ENCODE data around the gene PRADC1. TPM values are rescaled to one million over a fixed set of nuclear protein-coding genes. Genes with fewer than 3 reads are reported as not detected.

The PRADC1 gene
- total RNA-seq, 1 experiment from 2014 or later: 12.9 TPM

DNA sequence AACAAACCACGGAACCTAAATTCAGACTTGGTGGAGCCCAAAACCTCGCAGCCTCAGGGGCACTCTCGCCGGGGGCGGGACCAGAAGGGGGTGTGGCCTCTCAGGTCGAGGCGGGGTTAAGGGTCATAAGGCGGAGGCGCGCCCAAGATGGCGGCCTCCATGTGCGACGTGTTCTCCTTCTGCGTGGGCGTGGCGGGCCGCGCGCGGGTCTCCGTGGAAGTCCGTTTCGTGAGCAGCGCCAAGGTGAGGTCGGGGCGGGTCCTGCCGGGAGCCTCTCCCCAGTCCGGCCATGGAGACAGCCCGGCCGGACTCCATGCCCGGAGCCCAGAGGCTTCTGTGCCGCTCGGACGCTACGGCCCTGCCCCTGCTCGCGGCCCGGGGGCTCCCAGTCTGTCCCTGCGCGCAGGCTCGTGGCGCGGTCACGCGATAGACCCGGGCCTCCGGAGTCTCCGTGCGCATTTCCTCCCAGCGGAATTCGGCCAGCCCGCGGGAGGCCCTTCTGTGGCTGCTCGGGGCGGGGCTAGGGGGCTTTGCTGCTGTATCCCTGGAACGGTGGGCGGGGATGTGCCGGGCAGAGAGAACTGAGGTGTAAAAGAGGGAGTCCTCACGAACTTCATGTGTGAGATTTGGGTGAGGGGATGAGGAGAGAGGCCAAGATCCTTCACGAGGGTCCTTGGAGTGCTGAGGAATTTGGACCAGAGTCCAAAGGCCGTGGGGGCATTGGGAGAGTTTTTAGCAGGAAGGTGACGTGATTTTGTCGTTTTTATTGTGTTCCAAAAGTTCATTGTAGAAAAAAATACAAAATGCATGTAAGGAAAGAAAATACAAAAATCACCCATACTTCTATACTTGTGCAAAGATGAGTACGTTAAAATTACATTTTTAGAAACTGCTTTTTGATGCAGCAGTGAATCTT, 18.7 kb downstream of the PRADC1 start, which contains the start of gene SMYD5 (continued):
- TF ChIP-seq, protein P1, sequence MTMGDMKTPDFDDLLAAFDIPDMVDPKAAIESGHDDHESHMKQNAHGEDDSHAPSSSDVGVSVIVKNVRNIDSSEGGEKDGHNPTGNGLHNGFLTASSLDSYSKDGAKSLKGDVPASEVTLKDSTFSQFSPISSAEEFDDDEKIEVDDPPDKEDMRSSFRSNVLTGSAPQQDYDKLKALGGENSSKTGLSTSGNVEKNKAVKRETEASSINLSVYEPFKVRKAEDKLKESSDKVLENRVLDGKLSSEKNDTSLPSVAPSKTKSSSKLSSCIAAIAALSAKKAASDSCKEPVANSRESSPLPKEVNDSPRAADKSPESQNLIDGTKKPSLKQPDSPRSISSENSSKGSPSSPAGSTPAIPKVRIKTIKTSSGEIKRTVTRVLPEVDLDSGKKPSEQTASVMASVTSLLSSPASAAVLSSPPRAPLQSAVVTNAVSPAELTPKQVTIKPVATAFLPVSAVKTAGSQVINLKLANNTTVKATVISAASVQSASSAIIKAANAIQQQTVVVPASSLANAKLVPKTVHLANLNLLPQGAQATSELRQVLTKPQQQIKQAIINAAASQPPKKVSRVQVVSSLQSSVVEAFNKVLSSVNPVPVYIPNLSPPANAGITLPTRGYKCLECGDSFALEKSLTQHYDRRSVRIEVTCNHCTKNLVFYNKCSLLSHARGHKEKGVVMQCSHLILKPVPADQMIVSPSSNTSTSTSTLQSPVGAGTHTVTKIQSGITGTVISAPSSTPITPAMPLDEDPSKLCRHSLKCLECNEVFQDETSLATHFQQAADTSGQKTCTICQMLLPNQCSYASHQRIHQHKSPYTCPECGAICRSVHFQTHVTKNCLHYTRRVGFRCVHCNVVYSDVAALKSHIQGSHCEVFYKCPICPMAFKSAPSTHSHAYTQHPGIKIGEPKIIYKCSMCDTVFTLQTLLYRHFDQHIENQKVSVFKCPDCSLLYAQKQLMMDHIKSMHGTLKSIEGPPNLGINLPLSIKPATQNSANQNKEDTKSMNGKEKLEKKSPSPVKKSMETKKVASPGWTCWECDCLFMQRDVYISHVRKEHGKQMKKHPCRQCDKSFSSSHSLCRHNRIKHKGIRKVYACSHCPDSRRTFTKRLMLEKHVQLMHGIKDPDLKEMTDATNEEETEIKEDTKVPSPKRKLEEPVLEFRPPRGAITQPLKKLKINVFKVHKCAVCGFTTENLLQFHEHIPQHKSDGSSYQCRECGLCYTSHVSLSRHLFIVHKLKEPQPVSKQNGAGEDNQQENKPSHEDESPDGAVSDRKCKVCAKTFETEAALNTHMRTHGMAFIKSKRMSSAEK (CRISPR knock-in tag; IDR thresholded peaks at IDR 0.05; ENCODE audit: borderline replicate concordance): no peak
- peak; percentile 87 for TF ChIP-seq NR2C2 (CRISPR knock-in tag; IDR thresholded peaks at IDR 0.05)
- TF ChIP-seq, protein P2, sequence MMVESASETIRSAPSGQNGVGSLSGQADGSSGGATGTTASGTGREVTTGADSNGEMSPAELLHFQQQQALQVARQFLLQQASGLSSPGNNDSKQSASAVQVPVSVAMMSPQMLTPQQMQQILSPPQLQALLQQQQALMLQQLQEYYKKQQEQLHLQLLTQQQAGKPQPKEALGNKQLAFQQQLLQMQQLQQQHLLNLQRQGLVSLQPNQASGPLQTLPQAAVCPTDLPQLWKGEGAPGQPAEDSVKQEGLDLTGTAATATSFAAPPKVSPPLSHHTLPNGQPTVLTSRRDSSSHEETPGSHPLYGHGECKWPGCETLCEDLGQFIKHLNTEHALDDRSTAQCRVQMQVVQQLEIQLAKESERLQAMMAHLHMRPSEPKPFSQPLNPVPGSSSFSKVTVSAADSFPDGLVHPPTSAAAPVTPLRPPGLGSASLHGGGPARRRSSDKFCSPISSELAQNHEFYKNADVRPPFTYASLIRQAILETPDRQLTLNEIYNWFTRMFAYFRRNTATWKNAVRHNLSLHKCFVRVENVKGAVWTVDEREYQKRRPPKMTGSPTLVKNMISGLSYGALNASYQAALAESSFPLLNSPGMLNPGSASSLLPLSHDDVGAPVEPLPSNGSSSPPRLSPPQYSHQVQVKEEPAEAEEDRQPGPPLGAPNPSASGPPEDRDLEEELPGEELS (CRISPR knock-in tag; IDR thresholded peaks at IDR 0.05): peak; percentile 81
- TF ChIP-seq, protein P3, sequence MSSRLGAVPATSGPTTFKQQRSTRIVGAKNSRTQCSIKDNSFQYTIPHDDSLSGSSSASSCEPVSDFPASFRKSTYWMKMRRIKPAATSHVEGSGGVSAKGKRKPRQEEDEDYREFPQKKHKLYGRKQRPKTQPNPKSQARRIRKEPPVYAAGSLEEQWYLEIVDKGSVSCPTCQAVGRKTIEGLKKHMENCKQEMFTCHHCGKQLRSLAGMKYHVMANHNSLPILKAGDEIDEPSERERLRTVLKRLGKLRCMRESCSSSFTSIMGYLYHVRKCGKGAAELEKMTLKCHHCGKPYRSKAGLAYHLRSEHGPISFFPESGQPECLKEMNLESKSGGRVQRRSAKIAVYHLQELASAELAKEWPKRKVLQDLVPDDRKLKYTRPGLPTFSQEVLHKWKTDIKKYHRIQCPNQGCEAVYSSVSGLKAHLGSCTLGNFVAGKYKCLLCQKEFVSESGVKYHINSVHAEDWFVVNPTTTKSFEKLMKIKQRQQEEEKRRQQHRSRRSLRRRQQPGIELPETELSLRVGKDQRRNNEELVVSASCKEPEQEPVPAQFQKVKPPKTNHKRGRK (CRISPR knock-in tag; IDR thresholded peaks at IDR 0.05; ENCODE audit: borderline replicate concordance): no peak
- 0 out of 2 replicates have a peak, but pooled peaks have one; percentile 64 for TF ChIP-seq TCF7 (CRISPR knock-in tag; IDR thresholded peaks at IDR 0.05; ENCODE audit: low read depth)
- TF ChIP-seq, protein P4, sequence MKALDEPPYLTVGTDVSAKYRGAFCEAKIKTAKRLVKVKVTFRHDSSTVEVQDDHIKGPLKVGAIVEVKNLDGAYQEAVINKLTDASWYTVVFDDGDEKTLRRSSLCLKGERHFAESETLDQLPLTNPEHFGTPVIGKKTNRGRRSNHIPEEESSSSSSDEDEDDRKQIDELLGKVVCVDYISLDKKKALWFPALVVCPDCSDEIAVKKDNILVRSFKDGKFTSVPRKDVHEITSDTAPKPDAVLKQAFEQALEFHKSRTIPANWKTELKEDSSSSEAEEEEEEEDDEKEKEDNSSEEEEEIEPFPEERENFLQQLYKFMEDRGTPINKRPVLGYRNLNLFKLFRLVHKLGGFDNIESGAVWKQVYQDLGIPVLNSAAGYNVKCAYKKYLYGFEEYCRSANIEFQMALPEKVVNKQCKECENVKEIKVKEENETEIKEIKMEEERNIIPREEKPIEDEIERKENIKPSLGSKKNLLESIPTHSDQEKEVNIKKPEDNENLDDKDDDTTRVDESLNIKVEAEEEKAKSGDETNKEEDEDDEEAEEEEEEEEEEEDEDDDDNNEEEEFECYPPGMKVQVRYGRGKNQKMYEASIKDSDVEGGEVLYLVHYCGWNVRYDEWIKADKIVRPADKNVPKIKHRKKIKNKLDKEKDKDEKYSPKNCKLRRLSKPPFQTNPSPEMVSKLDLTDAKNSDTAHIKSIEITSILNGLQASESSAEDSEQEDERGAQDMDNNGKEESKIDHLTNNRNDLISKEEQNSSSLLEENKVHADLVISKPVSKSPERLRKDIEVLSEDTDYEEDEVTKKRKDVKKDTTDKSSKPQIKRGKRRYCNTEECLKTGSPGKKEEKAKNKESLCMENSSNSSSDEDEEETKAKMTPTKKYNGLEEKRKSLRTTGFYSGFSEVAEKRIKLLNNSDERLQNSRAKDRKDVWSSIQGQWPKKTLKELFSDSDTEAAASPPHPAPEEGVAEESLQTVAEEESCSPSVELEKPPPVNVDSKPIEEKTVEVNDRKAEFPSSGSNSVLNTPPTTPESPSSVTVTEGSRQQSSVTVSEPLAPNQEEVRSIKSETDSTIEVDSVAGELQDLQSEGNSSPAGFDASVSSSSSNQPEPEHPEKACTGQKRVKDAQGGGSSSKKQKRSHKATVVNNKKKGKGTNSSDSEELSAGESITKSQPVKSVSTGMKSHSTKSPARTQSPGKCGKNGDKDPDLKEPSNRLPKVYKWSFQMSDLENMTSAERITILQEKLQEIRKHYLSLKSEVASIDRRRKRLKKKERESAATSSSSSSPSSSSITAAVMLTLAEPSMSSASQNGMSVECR (CRISPR knock-in tag; IDR thresholded peaks at IDR 0.05; ENCODE audit: borderline replicate concordance): peak; percentile 40; the same call in 1 of the 2 replicates
- TF ChIP-seq JAZF1 (CRISPR knock-in tag; IDR thresholded peaks at IDR 0.05): no peak
- TF ChIP-seq GRHL2 (CRISPR knock-in tag; IDR thresholded peaks at IDR 0.05; ENCODE audit: insufficient replicate concordance, severe bottlenecking): no peak
- TF ChIP-seq ZNF671 (CRISPR knock-in tag; IDR thresholded peaks at IDR 0.05): no peak
- TF ChIP-seq ATF1 (CRISPR knock-in tag; IDR thresholded peaks at IDR 0.05): peak; percentile 61; the same call in 1 of the 2 replicates
- TF ChIP-seq SMAD4 (CRISPR knock-in tag; IDR thresholded peaks at IDR 0.05): no peak
- TF ChIP-seq FOXP1 (CRISPR knock-in tag; IDR thresholded peaks at IDR 0.05; ENCODE audit: borderline replicate concordance): peak; percentile 85; the same call in 1 of the 2 replicates
- TF ChIP-seq ETV6 (CRISPR knock-in tag; IDR thresholded peaks at IDR 0.05): peak; percentile 59; the same call in 1 of the 2 replicates
- TF ChIP-seq SOX15 (CRISPR knock-in tag; IDR thresholded peaks at IDR 0.05): no peak
- TF ChIP-seq SP1 (CRISPR knock-in tag; conservative IDR thresholded peaks at IDR 0.05): peak; percentile 82
- TF ChIP-seq, protein P5, sequence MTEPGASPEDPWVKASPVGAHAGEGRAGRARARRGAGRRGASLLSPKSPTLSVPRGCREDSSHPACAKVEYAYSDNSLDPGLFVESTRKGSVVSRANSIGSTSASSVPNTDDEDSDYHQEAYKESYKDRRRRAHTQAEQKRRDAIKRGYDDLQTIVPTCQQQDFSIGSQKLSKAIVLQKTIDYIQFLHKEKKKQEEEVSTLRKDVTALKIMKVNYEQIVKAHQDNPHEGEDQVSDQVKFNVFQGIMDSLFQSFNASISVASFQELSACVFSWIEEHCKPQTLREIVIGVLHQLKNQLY (CRISPR knock-in tag; IDR thresholded peaks at IDR 0.05): peak; percentile 84; the same call in 1 of the 2 replicates
- TF ChIP-seq, protein P6, sequence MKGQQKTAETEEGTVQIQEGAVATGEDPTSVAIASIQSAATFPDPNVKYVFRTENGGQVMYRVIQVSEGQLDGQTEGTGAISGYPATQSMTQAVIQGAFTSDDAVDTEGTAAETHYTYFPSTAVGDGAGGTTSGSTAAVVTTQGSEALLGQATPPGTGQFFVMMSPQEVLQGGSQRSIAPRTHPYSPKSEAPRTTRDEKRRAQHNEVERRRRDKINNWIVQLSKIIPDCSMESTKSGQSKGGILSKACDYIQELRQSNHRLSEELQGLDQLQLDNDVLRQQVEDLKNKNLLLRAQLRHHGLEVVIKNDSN (CRISPR knock-in tag; IDR thresholded peaks at IDR 0.05): peak; percentile 33; the same call in 1 of the 2 replicates
- TF ChIP-seq OVOL2 (CRISPR knock-in tag; IDR thresholded peaks at IDR 0.05; ENCODE audit: borderline replicate concordance): no peak
- TF ChIP-seq TP53 (CRISPR knock-in tag; IDR thresholded peaks at IDR 0.05): no peak
- TF ChIP-seq, protein P7, sequence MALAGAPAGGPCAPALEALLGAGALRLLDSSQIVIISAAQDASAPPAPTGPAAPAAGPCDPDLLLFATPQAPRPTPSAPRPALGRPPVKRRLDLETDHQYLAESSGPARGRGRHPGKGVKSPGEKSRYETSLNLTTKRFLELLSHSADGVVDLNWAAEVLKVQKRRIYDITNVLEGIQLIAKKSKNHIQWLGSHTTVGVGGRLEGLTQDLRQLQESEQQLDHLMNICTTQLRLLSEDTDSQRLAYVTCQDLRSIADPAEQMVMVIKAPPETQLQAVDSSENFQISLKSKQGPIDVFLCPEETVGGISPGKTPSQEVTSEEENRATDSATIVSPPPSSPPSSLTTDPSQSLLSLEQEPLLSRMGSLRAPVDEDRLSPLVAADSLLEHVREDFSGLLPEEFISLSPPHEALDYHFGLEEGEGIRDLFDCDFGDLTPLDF (CRISPR knock-in tag; IDR thresholded peaks at IDR 0.05): no peak
- no peak for TF ChIP-seq NFE2L1 (CRISPR knock-in tag; IDR thresholded peaks at IDR 0.05)
- TF ChIP-seq RELA (CRISPR knock-in tag; IDR thresholded peaks at IDR 0.05; ENCODE audit: borderline replicate concordance): peak; percentile 55; the same call in 1 of the 2 replicates

All from WTC11 (cell line).